Activated CD4-positive, alpha-beta T cell treated with anti-CD3 and anti-CD28 coated beads, Interleukin-2, amount 50 U/mL, for 4 hours (primary cell): ENCODE measurements around the gene TOR3A.
"Not testable (repeated sequence)": the region's sequence is repeated elsewhere in the genome, so short reads cannot be mapped to it uniquely, and the experiment has no call there.

ENCODE experiments used
- DNase-seq, 2 experiments: peaks; one replicate each; pipeline ENCODE4 v3.0.0-alpha.2; 2020

Gene TOR3A

GRCh38 chr1:179081687-179082332 is at the start of gene TOR3A:
TSS of gene TOR3A (plus strand) at chr1:179082070. CDS start at chr1:179082129, 59 bp downstream.
- DNase-seq: peak; percentile 55

GRCh38 chr1:179034720-179035119 is 47.1 kb upstream of the TOR3A start:
- no peak for DNase-seq

- no peak for DNase-seq
These were observed 44.9 kb upstream of the TOR3A start for GRCh38 chr1:179036844-179037465.

GRCh38 chr1:179038528-179039281 is 43.2 kb upstream of the TOR3A start:
- no peak for DNase-seq

- not testable (repeated sequence) for DNase-seq
These were observed 42.2 kb upstream of the TOR3A start for GRCh38 chr1:179039502-179040174.

GRCh38 chr1:179040175-179040551 is 41.7 kb upstream of the TOR3A start:
- not testable (repeated sequence) for DNase-seq

- no peak for DNase-seq
These were observed 39.8 kb upstream of the TOR3A start for GRCh38 chr1:179042087-179042486.

- no peak for DNase-seq
These were observed 39.2 kb upstream of the TOR3A start for GRCh38 chr1:179042700-179043099.

GRCh38 chr1:179043266-179043665 is 38.6 kb upstream of the TOR3A start:
- DNase-seq: no peak

- no peak for DNase-seq
These were observed 38.0 kb upstream of the TOR3A start for GRCh38 chr1:179043907-179044306.

- no peak for DNase-seq
These were observed 34.8 kb upstream of the TOR3A start for GRCh38 chr1:179046808-179047635.

- no peak for DNase-seq
These were observed 34.3 kb upstream of the TOR3A start for GRCh38 chr1:179047636-179047997.

- no peak for DNase-seq
These were observed 33.3 kb upstream of the TOR3A start for GRCh38 chr1:179048339-179049124.

- no peak for DNase-seq
These were observed 29.1 kb upstream of the TOR3A start for GRCh38 chr1:179052776-179053175.

GRCh38 chr1:179053486-179053885 is 28.4 kb upstream of the TOR3A start:
- DNase-seq: no peak

- DNase-seq: no peak
These were observed 25.9 kb upstream of the TOR3A start for GRCh38 chr1:179055937-179056336.

GRCh38 chr1:179058487-179059483 is 23.1 kb upstream of the TOR3A start:
- no peak for DNase-seq

- DNase-seq: no peak
These were observed 20.2 kb upstream of the TOR3A start for GRCh38 chr1:179061360-179062282.

- DNase-seq: no peak
These were observed 15.4 kb upstream of the TOR3A start for GRCh38 chr1:179066471-179066870.
